HK-2 (cell line): ENCODE data around the gene CCKAR.

ENCODE experiments used
- DNase-seq: peaks from one replicate; pipeline ENCODE4 v3.0.0-alpha.2; 2018; ENCODE audit not compliant: unreplicated experiment

The CCKAR gene

DNA sequence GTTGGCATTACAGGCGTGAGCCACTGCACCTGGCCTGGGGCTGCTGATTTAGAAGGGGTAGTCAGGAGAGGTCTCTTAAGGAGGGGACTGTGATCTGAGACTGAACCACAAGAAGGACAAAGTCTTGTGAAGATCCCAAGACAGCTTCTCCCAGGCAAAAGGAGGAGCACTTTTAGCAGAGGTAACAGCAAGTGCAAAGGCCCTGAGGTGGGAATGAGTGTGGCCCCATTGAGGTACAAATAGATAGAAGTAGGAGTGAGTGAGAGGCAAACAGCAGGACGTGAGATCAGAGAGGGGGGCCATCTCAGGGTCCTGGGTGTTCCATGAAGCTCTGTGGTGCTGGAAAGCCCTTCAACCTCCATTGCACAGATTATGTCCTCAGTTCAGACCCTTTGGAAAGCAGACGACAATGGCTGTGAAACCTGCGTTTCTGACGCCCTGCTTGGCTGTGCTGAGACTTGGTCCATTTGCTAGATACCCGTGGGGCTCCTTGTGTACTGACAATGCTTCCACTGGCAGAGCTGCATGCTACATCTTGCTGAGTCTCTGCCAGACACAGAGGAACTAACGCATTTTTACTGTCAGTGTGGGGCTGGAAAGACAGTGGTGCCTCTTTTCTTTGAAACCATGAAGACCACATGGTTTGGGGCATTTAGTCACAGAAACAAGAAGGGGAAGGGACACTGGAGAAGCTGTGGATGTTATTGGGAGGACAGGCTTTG lies 1.3 kb upstream of the CCKAR start:
- no peak for DNase-seq

GRCh38 chr4:26490960-26491284 lies 638 bp upstream of the CCKAR start:
- no peak for DNase-seq

- DNase-seq: no peak
These were observed 941 bp downstream of the CCKAR start for GRCh38 chr4:26489101-26489985.

DNA sequence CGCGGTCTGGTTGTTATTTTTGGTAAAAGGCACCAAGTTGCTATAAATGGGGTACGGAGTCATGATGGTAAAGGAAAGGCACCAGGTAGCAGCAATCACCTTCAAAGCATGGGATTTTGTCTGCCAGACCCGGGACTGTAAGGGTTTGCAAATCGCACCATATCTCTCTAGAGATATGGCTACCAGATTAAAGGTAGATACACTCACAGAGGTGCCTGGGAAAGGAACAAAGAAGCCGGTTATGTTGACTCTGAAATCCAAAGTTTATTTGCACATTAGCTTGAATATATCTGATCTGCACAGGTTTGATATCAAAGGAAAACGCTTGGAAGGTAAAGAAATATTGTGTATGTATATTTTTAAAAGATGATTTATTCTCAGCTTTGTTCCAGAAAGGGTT lies 4.6 kb downstream of the CCKAR start:
- DNase-seq: no peak

GRCh38 chr4:26484516-26484915 lies 5.8 kb downstream of the CCKAR start:
- DNase-seq: no peak

DNA sequence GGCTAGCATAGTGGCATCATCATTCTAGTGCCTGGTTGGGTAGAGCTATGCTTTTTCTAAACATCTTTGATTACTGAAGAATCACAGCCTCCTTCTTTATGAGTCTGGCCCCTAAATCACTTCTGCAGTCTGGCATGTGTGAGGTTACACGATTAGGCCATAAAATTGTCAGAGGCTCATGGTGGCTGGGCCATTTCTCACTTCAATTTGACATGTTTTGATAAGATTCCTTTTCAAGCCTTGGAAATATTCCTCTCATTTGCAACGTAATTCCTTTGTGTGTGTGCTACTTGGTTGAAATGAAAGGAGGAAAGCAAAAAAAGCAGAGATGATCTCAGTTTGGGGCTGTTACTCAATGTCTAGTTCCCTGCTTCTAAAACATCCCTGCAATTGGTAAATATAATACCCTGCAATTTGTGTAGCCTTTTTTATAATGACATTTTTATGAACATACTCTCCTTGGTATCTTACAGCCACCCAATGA lies 6.2 kb downstream of the CCKAR start:
- DNase-seq: no peak

DNA sequence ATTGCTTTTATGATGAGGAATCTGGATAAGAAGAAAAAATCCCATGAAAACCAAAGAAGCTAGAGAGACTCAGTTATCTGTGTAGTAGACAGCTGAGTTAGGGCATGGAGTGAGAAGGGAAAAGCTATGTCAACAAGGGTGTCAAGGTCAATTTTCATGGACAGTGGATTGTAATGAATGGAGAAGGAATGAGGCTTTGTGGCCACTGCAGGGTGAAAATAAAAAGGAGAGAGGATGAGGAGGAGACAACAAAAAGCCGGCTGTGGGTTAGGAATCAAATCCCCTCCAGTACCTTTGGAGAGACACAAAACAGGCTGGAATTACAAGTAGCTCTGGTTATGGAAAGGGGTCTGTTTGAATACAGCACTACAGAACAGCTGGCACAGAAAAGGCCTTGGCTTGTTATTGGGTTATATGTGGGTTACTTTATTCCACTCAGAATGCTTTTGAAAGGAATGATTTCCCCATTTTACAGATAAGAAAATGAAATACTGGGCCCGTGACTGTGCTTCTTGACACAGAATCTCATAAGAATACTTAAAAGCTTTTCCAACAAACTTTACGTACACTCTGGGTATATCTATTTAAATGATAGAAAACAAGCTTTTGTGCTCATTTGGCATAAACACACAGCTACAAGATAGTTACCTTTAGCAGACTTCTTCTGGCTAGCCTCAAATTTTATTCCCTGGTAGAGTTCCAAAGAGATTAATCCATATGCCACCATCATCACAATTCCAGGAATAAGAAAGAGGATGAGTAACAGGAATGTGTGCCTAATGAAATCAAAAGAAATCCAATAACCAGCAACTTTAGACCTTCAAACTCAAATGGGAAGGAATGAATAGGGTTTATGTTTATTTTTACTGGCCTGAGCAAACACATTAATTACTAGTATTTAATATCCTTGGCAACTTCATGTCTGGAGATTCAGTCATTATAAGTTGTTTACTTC lies 7.5 kb downstream of the CCKAR start:
- DNase-seq: no peak

GRCh38 chr4:26478330-26478729 lies 12.0 kb downstream of the CCKAR start:
- DNase-seq: no peak

GRCh38 chr4:26476545-26476944 lies 13.7 kb downstream of the CCKAR start:
- no peak for DNase-seq

GRCh38 chr4:26475716-26476115 lies 14.6 kb downstream of the CCKAR start:
- no peak for DNase-seq

- no peak for DNase-seq
These were observed 15.7 kb downstream of the CCKAR start for GRCh38 chr4:26474551-26474950.

- no peak for DNase-seq
These were observed 16.4 kb downstream of the CCKAR start for GRCh38 chr4:26473893-26474292.

GRCh38 chr4:26471890-26472289 lies 18.4 kb downstream of the CCKAR start:
- no peak for DNase-seq

DNA sequence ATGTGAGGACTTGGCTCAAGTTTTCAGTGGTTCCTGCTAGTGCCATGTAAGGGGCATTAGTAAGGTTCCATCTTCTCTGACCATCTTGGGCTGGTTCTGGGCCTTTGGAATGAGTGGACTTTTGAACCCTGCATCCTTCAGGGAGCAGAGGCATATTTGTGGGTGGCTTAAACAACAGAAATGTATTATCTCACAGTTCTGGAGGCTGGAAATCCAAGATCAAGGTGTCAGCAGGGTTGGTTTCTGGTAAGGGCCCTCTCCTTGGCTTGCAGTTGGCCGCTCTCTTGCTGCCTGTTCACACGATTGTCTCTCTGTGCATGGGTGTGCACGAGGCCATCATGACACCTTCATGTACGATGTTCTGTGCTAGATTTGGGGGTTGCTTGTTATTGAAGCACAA lies 21.3 kb downstream of the CCKAR start:
- no peak for DNase-seq

- DNase-seq: no peak
These were observed 21.9 kb downstream of the CCKAR start for GRCh38 chr4:26468283-26468949.

GRCh38 chr4:26467724-26468123 lies 22.6 kb downstream of the CCKAR start:
- no peak for DNase-seq

DNA sequence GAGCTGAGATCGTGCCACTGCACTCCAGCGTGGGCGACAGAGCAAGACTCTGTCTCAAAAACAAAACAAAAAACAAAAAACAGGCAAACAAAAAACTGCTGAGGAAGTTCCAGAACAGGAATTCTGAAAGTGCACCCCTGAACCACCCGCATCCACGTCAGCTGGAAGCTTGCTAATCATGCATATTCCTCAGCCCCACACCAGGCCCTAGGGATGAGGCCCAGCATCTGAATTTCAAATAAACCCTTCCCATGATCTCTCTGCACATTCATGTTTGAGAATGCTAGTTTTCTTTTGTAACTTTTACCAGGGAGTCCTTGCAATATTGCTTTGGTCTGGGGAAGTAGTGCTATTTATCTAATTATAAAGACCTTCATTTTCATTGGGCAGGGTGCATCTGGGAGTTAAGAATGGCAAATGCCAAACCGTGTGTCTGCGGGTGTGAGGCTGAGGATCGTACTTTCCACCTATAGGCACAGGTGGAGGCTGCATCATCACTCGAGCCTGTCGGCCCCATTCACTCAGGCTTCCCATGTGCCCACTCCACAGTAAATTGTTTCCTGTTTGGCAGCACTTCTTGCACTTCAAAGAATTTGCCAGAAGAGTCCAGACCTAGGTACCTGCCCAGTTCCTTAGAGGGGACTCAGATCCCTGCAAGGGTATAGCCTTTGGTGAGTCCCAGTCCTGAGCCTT lies 23.6 kb downstream of the CCKAR start:
- no peak for DNase-seq

- no peak for DNase-seq
These were observed 25.7 kb downstream of the CCKAR start for GRCh38 chr4:26464420-26465095.

DNA sequence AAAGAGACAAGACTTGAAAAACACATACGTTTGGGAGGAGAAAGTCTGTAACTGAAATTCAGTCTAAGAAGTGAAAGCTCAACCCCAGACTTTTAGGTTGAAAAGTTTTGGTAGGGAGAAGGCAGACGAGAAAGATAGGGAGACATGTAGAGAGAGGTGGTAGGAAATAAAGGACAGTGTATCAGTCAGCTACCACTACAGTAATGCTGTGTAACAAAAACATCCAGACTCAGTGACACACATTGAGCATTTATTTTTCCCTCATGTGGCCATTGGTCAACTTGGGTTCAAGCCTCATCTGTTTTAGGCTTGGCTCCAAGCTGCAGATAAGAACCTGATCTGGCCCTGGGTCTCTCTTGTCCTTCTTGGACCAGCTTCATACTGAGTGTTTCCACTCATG lies 26.9 kb downstream of the CCKAR start:
- DNase-seq: no peak

DNA sequence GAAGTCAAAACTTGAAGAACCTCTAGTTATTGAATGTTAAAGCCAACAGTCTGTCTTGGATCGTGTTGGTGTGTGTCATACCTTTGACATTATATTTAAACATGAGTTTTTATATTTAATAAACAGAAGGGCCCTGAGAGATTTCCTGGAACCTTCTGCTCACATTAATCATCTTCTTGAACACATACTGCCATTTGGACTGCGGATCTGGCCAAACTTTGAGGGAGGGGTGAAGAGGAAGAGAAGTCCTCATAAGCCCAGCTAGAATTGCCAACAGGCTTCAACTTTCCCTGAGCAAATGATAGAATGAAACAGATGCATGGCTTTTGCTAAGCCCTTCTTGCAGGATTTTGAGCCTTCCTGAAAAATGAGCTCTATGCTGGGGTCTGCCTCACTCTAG lies 27.4 kb downstream of the CCKAR start:
- no peak for DNase-seq
